Neuronal stem cell (in vitro differentiated cells): Measurements from ENCODE around the gene CDKN2AIPNL.

Source experiments
- DNase-seq: peaks from one replicate; pipeline ENCODE4 v3.0.0-alpha.2; 2013; ENCODE audit warnings: low spot score
- H2AFZ ChIP-seq: one replicate; pipeline ENCODE4 v1.6.1; 2013; ENCODE audit warnings: mild to moderate bottlenecking, low read length, inconsistent platforms
- H2AK5ac ChIP-seq: 2 replicates; pipeline ENCODE4 v1.6.1; 2013; ENCODE audit warnings: low read depth, mild to moderate bottlenecking, inconsistent platforms, low read length, moderate library complexity, mixed read lengths
- H2BK120ac ChIP-seq: 2 replicates; pipeline ENCODE4 v1.6.1; 2013; ENCODE audit warnings: low read depth, mild to moderate bottlenecking, inconsistent platforms, low read length, moderate library complexity, mixed read lengths
- H2BK12ac ChIP-seq: one replicate; pipeline ENCODE4 v1.6.1; 2013; ENCODE audit warnings: low read length, inconsistent platforms
- H2BK15ac ChIP-seq: 2 replicates; pipeline ENCODE4 v1.6.1; 2013; ENCODE audit warnings: mild to moderate bottlenecking, low read length, inconsistent platforms, mixed read lengths
- H2BK5ac ChIP-seq: one replicate; pipeline ENCODE4 v1.6.1; 2013; ENCODE audit warnings: inconsistent platforms, mild to moderate bottlenecking, low read length, moderate library complexity
- H3K14ac ChIP-seq: one replicate; pipeline ENCODE4 v1.6.1; 2013; ENCODE audit warnings: low read length, inconsistent platforms
- H3K18ac ChIP-seq: 2 replicates; pipeline ENCODE4 v1.6.1; 2013; ENCODE audit warnings: low read length, inconsistent platforms
- H3K23ac ChIP-seq: 2 replicates; pipeline ENCODE4 v1.6.1; 2013; ENCODE audit warnings: low read depth, mild to moderate bottlenecking, mixed read lengths, low read length, inconsistent platforms; ENCODE audit not compliant: poor library complexity
- H3K27ac ChIP-seq: replicated peaks from 3 replicates; pipeline ENCODE4 v1.5.1; 2013; ENCODE audit warnings: low read length, inconsistent platforms
- H3K27me3 ChIP-seq, 3 experiments: 2 replicates each; pipeline ENCODE4 v1.6.1; 2013; ENCODE audit warnings: low read length in 3 of 3, mild to moderate bottlenecking in 2 of 3, inconsistent platforms in 1 of 3, low read depth in 1 of 3, mixed read lengths in 1 of 3, moderate library complexity in 1 of 3; ENCODE audit not compliant: control insufficient read depth in 3 of 3, insufficient read depth in 3 of 3
- H3K36me3 ChIP-seq, 2 donors: replicated peaks in 1 of 2; 2 replicates each; pipeline ENCODE4 v1.6.1; 2013; ENCODE audit warnings: low read length in 2 of 2; ENCODE audit not compliant: control insufficient read depth in 2 of 2, insufficient read depth in 2 of 2
- H3K4ac ChIP-seq: 2 replicates; pipeline ENCODE4 v1.6.1; 2013; ENCODE audit warnings: inconsistent platforms, mild to moderate bottlenecking, low read length, moderate library complexity
- H3K4me1 ChIP-seq, 2 donors: 1 replicate in 1 of 2; 2 replicates in 1 of 2; pipeline ENCODE4 v1.6.1; 2013; ENCODE audit warnings: low read length in 2 of 2, low read depth in 1 of 2; ENCODE audit not compliant: control insufficient read depth in 2 of 2, insufficient read depth in 1 of 2
- H3K4me2 ChIP-seq: one replicate; pipeline ENCODE4 v1.6.1; 2013; ENCODE audit warnings: mild to moderate bottlenecking, low read length, inconsistent platforms; ENCODE audit not compliant: insufficient read depth, poor library complexity, severe bottlenecking
- H3K4me3 ChIP-seq, 2 donors: 2 replicates each; pipeline ENCODE4 v1.5.1; 2013; ENCODE audit warnings: low read length in 2 of 2, mild to moderate bottlenecking in 2 of 2, inconsistent platforms in 1 of 2, moderate library complexity in 1 of 2
- H3K79me1 ChIP-seq: one replicate; pipeline ENCODE4 v1.6.1; 2013; ENCODE audit warnings: low read depth, mild to moderate bottlenecking, inconsistent platforms, low read length, moderate library complexity
- H3K9ac ChIP-seq: one replicate; pipeline ENCODE4 v1.6.1; 2013; ENCODE audit warnings: mild to moderate bottlenecking, low read depth, low read length, inconsistent platforms; ENCODE audit not compliant: poor library complexity
- H3K9me3 ChIP-seq, 2 donors: replicated peaks in 1 of 2; 2 replicates each; pipeline versions ENCODE3 to v1.6.1; 2013; ENCODE audit warnings: low read length in 2 of 2, mild to moderate bottlenecking in 2 of 2, inconsistent platforms in 1 of 2, low read depth in 1 of 2, mixed read lengths in 1 of 2, moderate library complexity in 1 of 2; ENCODE audit not compliant: control insufficient read depth in 2 of 2, insufficient read depth in 1 of 2
- H4K8ac ChIP-seq: one replicate; pipeline ENCODE4 v1.6.1; 2013; ENCODE audit warnings: low read depth, mild to moderate bottlenecking, inconsistent platforms, low read length, moderate library complexity
- H4K91ac ChIP-seq: one replicate; pipeline ENCODE4 v1.6.1; 2013; ENCODE audit warnings: low read length, low read depth, mild to moderate bottlenecking, inconsistent platforms; ENCODE audit not compliant: poor library complexity
- WGBS, 2 donors: extraction: QIAGEN DNeasy Blood & Tissue Kit; methylation state at CpG; one replicate each; pipeline ENCODE4 v1.1.7; 2013; ENCODE audit warnings: missing lambda C conversion rate in 2 of 2, mixed read lengths in 1 of 2; ENCODE audit not compliant: insufficient read length in 2 of 2, insufficient replicate concordance in 1 of 2; ENCODE audit errors: extremely low coverage in 2 of 2; 5-methylcytosine and 5-hydroxymethylcytosine counted together

CDKN2AIPNL gene

GRCh38 chr5:134403951-134404350, 7.7 kb downstream of the CDKN2AIPNL start:
- DNase-seq: no peak
- no peak overlapping the region for H2BK15ac ChIP-seq
- no peak overlapping the region for H3K27ac ChIP-seq
- no CpG with 5 or more reads among the region's 5 CpGs for WGBS, 2 donors
- H2AK5ac ChIP-seq: no peak overlapping the region
- H3K36me3 ChIP-seq: peaks cover 2 to 43% of the 10 kb centered on the region in 2 donors
- H3K79me1 ChIP-seq: no peaks in the 10 kb centered on the region
- H3K4me3 ChIP-seq: no peak overlapping the region
- H3K4me2 ChIP-seq: no peak overlapping the region
- no peaks in the 10 kb centered on the region for H3K9me3 ChIP-seq
- H3K18ac ChIP-seq: no peak overlapping the region
- no peak overlapping the region for H2BK12ac ChIP-seq
- no peak overlapping the region for H3K23ac ChIP-seq
- no peak overlapping the region for H2AFZ ChIP-seq
- no peak overlapping the region for H2BK5ac ChIP-seq
- H3K4ac ChIP-seq: no peak overlapping the region
- H4K8ac ChIP-seq: no peak overlapping the region
- H4K91ac ChIP-seq: no peak overlapping the region
- H3K4me1 ChIP-seq: no peaks in the 10 kb centered on the region
- H3K9ac ChIP-seq: no peak overlapping the region
- no peak overlapping the region for H3K14ac ChIP-seq
- H3K27me3 ChIP-seq: no peaks in the 10 kb centered on the region
- H2BK120ac ChIP-seq: no peak overlapping the region

DNA sequence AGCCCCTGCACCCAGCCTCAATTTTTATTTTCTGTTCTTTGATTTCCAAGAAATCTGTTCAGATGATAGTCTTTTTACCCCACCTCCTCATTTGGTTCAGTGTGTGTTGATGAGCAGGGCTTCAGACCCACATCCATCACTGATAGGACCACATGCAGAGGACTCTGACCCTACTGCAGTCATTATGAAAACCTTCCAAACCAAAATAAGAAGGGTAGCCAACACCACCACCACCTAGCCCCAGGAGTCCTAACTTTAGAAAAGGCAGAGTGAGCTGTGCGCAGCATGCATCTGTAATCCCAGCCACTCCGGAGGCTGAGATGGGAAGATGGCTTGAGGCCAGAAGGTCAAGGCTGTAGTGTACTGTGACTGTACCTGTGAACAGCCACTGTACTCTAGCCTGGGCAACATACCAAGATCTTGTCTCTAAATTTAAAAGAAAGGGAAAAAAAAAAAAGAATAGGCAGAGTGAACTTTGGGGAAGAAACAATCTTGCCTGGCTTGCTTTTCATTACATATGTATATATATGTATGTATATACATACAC, 13.0 kb downstream of the CDKN2AIPNL start:
- Histone ChIP-seq H3K23ac (no peak overlapping the region), H3K4me2 (no peak overlapping the region), H3K14ac (no peak overlapping the region), H2BK12ac (no peak overlapping the region), H3K27ac (no peak overlapping the region), H3K36me3 (peaks cover 9 to 67% of the 10 kb centered on the region in 2 donors), H2AK5ac (no peak overlapping the region), H2BK15ac (no peak overlapping the region), H3K4me3 (no peak overlapping the region), H3K79me1 (no peaks in the 10 kb centered on the region), H3K18ac (no peak overlapping the region), H2BK5ac (no peak overlapping the region), H3K4me1 (no peaks in the 10 kb centered on the region), H3K27me3 (no peaks in the 10 kb centered on the region), H3K9me3 (no peaks in the 10 kb centered on the region), H2AFZ (no peak overlapping the region), H3K9ac (no peak overlapping the region), H4K8ac (no peak overlapping the region), H3K4ac (no peak overlapping the region), H4K91ac (no peak overlapping the region), H2BK120ac (no peak overlapping the region)
- WGBS, 2 donors: no CpG with 5 or more reads among the region's 2 CpGs
- DNase-seq: no peak

DNA sequence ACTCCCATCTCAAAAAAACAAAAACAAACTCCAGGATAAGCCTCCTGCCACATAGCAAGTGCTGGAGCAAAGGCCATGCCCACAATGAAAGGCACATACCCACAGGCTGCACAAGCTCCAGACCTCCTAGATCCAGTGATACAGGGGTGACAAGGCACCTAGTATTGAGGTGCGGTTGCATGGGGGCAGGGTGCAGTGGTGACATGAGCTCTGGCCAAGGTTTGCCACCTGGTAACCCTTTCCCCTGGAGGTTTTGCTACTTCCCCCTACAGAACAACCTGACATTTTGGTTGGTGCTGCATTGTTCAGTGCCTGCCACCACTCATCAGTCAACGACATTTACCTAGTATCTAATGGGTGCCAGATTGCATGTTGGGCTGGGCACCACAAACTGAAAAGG, 14.5 kb downstream of the CDKN2AIPNL start:
- Histone ChIP-seq H3K9ac (no peak overlapping the region), H2BK5ac (peak overlapping the region; percentile 32), H2BK120ac (no peak overlapping the region), H2BK12ac (no peak overlapping the region), H3K4me3 (no peak overlapping the region), H4K8ac (no peak overlapping the region), H3K9me3 (no peaks in the 10 kb centered on the region), H3K36me3 (peaks cover 9 to 80% of the 10 kb centered on the region in 2 donors), H3K18ac (no peak overlapping the region), H3K79me1 (no peaks in the 10 kb centered on the region), H3K14ac (no peak overlapping the region), H4K91ac (no peak overlapping the region), H2AK5ac (no peak overlapping the region), H2BK15ac (no peak overlapping the region), H3K4ac (no peak overlapping the region), H2AFZ (no peak overlapping the region), H3K27me3 (no peaks in the 10 kb centered on the region), H3K23ac (peak overlapping the region; percentile 48), H3K4me2 (no peak overlapping the region), H3K4me1 (no peaks in the 10 kb centered on the region), H3K27ac (no peak overlapping the region)
- WGBS, 2 donors: no CpG with 5 or more reads among the region's 2 CpGs
- no peak for DNase-seq

- Histone ChIP-seq H3K9me3 (no peaks in the 10 kb centered on the region), H3K36me3 (peaks cover 10 to 82% of the 10 kb centered on the region in 2 donors), H3K18ac (no peak overlapping the region), H4K8ac (no peak overlapping the region), H2AK5ac (no peak overlapping the region), H3K4me3 (no peak overlapping the region), H3K4me1 (no peaks in the 10 kb centered on the region), H3K4ac (no peak overlapping the region), H3K4me2 (no peak overlapping the region), H3K79me1 (no peaks in the 10 kb centered on the region), H2BK12ac (no peak overlapping the region), H3K23ac (no peak overlapping the region), H3K14ac (no peak overlapping the region), H3K27me3 (no peaks in the 10 kb centered on the region), H2BK15ac (no peak overlapping the region), H4K91ac (no peak overlapping the region), H2AFZ (no peak overlapping the region), H3K9ac (no peak overlapping the region), H2BK120ac (no peak overlapping the region), H2BK5ac (no peak overlapping the region), H3K27ac (no peak overlapping the region)
- DNase-seq: no peak
- WGBS, 2 donors: no CpG with 5 or more reads among the region's 4 CpGs
Observed at GRCh38 chr5:134396274-134396673, 15.4 kb downstream of the CDKN2AIPNL start.
